ENCODE data around the gene STK32B.

The STK32B gene

DNA sequence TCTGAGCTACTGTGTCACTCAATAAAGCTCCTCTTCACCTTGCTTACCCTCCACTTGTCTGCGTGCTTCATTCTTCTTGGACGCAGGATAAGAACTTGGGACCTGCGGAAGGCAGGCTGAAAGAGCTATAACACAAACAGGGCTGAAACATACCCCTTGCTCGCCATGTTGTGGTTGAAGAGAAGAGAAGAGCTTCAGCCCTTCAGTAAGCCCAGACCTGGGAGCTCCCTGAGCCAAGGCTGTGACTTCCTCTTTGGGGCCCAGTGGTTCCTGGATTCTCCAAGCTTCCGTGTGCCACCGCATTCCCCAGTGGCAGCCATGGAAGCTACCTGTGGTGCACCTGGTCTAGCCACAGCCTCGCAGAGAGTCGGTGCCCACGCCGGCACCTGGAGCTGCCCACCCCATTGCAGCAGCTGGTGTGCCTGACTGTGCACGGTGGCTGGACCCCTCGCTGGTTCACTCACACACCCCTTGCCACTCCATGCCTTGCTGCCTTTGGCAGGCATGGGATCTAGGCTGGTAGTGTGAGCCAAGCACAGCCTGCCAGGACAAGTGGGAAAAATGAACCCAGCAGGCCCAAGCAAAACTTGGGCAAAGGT lies 496.5 kb downstream of the STK32B start:
- no peak for DNase-seq

All from inflammatory macrophage treated with lipopolysaccharide for 1 hour (primary cell).